ENCODE measurements around the gene PLXNB3.

Gene PLXNB3

GRCh38 chrX:153750127-153750774, 13.8 kb upstream of the PLXNB3 start:
- FAIRE-seq = no peak
- no peak for DNase-seq (ENCODE audit: insufficient read length, low spot score)

GRCh38 chrX:153755136-153755535, 8.9 kb upstream of the PLXNB3 start:
- FAIRE-seq (peak; percentile 35), DNase-seq (ENCODE audit: insufficient read length, low spot score) (no peak)

- DNase-seq (ENCODE audit: insufficient read length, low spot score) (no peak), FAIRE-seq (no peak)
Observed at GRCh38 chrX:153761863-153762262, 2.2 kb upstream of the PLXNB3 start.

- no peak for FAIRE-seq
- no peak for DNase-seq (ENCODE audit: insufficient read length, low spot score)
Observed at GRCh38 chrX:153762626-153763173, 1.3 kb upstream of the PLXNB3 start.

GRCh38 chrX:153763298-153763932, 634 bp upstream of the PLXNB3 start:
- FAIRE-seq (peak; percentile 56), DNase-seq (ENCODE audit: insufficient read length, low spot score) (no peak)

GRCh38 chrX:153764786-153765137, 713 bp downstream of the PLXNB3 start:
- FAIRE-seq (no peak), DNase-seq (ENCODE audit: insufficient read length, low spot score) (no peak)

- no peak for FAIRE-seq
- no peak for DNase-seq (ENCODE audit: insufficient read length, low spot score)
Observed at GRCh38 chrX:153765138-153766079, 1.4 kb downstream of the PLXNB3 start.

- no peak for DNase-seq (ENCODE audit: insufficient read length, low spot score)
- no peak for FAIRE-seq
Observed at GRCh38 chrX:153766098-153766817, 2.2 kb downstream of the PLXNB3 start.

GRCh38 chrX:153766871-153767673, 3.0 kb downstream of the PLXNB3 start:
- FAIRE-seq (no peak), DNase-seq (ENCODE audit: insufficient read length, low spot score) (no peak)

- DNase-seq (ENCODE audit: insufficient read length, low spot score) = no peak
- no peak for FAIRE-seq
Observed at GRCh38 chrX:153767674-153768055, 3.6 kb downstream of the PLXNB3 start.

GRCh38 chrX:153768311-153769157, 4.5 kb downstream of the PLXNB3 start:
- FAIRE-seq (no peak), DNase-seq (ENCODE audit: insufficient read length, low spot score) (no peak)

GRCh38 chrX:153769158-153769864, 5.3 kb downstream of the PLXNB3 start:
- DNase-seq (ENCODE audit: insufficient read length, low spot score) (no peak), FAIRE-seq (no peak)

GRCh38 chrX:153769865-153770600, 6.0 kb downstream of the PLXNB3 start:
- DNase-seq (ENCODE audit: insufficient read length, low spot score) = no peak
- FAIRE-seq = no peak

- FAIRE-seq = no peak
Observed at GRCh38 chrX:153770601-153771414, 6.8 kb downstream of the PLXNB3 start.

GRCh38 chrX:153771415-153772315, 7.6 kb downstream of the PLXNB3 start:
- no peak for DNase-seq (ENCODE audit: insufficient read length, low spot score)
- FAIRE-seq = no peak

More at GRCh38 chrX:153770601-153771414, 6.8 kb downstream of the PLXNB3 start:
- no peak for DNase-seq (ENCODE audit: insufficient read length, low spot score)

Measured in GM19239 (cell line).